ENCODE data around the gene SLC25A22.

Gene SLC25A22

DNA sequence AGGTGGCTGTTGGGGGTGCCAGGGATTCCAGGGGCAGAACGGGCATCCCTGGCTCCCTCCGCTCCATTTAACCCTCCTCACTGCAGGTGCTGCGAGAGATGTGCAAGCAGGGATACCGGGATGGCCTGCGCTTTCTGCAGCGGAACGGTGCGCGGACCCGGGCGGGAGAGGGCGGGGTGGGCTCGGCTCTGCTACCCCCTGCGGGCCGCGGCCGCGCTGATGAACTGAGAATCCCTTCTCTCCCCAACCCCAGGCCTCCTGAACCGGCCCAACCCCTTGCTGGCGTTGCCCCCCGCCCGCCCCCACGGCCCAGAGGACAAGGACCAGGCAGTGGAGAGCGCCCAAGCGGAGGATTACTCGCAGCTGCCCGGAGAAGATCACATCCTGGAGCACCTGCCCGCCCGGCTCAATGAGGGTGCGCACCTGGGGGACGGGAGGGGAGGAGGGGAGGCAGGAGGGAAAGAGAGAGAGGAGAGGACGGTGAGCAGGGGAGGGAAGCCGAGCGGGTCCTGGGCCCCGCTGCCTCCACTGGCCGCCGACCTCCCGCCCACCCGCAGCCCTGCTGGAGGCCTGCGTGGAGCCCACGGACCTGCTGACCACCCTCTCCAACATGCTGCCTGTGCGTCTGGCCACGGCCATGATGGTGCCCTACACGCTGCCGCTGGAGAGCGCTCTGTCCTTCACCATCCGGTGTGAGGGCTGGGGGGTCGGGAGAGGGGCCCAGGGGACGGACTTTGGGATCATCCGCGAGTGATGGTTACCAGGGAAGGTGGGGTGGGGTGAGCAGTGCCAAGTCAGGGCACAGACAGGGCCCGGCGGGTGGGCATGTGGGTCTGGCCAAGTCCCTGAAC, 25.6 kb upstream of the SLC25A22 start:
- in situ Hi-C loops (cut with MboI; ENCODE audit: low sequenced_read_pairs): no loop called here

DNA sequence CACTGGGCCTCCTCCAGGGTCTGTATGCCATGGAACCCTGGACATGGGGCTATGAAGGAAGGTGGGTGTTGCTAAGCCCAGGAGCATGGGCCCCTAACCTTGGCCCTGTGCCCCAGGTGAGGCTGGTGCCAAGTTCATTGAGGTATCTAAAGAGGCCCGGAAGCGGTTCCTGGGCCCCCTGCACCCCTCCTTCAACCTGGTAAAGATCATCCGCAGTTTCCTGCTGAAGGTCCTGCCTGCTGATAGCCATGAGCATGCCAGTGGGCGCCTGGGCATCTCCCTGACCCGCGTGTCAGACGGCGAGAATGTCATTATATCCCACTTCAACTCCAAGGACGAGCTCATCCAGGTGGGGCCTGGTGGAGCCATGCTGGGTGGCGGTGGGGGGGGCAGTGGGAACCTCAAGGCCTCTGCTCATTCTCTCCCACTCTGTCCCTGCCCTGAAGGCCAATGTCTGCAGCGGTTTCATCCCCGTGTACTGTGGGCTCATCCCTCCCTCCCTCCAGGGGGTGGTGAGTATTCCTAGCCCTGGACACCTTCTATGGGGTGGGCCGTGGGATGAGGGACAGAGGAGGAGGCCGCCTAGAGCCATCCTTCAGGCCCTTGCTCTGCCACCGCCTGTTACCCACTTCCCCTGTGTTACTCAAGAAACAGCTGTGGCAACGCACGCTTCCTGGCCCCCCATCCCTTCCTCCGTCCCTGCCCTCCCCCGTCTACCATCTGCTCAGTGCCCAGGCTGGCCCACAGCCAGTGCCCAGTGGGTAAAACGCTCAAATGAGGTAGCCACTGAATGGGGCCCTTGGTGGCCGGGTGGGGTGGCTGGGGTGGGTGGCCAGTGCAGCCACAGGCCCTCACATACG, 23.7 kb upstream of the SLC25A22 start:
- in situ Hi-C loops (cut with MboI; ENCODE audit: low sequenced_read_pairs): no loop called here

- in situ Hi-C loops (cut with MboI; ENCODE audit: low sequenced_read_pairs): no loop called here
These were observed 22.8 kb upstream of the SLC25A22 start for GRCh38 chr11:820655-821511.

GRCh38 chr11:819943-820649, 22.0 kb upstream of the SLC25A22 start:
- in situ Hi-C loops (cut with MboI; ENCODE audit: low sequenced_read_pairs): no loop called here

GRCh38 chr11:819129-819931, 21.2 kb upstream of the SLC25A22 start:
- in situ Hi-C loops (cut with MboI; ENCODE audit: low sequenced_read_pairs): no loop called here

DNA sequence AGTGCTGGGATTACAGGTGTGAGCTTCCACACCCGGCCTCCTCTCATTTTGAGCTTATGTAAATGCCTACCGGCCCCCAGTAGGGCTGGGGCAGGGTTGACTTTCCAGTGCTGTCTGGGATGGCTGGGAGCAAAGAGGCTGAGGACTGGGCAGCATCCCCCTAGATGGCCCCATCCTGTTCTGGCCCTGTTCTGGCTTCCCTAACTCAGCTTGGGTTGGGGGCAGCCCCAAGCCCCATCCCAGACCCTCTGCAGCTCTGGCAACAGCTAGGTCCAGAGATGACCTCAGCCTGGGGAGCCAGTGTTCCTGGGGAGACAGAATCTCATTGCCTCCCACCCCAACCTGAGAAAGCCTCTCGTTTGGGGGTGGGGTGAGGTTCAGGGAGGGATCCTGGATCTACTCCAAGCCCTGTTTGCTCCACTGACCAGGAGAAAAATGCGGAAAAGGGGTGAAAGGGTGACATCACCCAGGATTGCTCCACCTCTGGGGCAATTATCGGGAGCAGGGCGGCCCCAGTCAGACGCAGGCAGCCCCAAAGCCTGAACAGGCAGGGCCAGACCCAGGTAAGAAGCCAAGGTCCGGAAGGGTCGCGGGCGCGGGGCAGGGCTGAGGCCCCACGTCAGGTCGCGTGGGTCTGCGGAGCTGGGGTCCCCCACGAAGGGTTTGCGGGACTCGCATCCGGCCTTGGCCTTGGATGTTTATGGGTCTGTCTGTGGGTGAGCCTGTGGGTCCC, 20.5 kb upstream of the SLC25A22 start, which contains the start of gene PNPLA2:
TSS of gene PNPLA2 (plus strand) at position 519 of the 733 bp plus-strand sequence. CDS start 805 bp downstream, outside the sequence.
- in situ Hi-C loops (cut with MboI; ENCODE audit: low sequenced_read_pairs): no loop called here

GRCh38 chr11:816433-816779, 18.3 kb upstream of the SLC25A22 start:
- in situ Hi-C loops (cut with MboI; ENCODE audit: low sequenced_read_pairs): no loop called here

- in situ Hi-C loops (cut with MboI; ENCODE audit: low sequenced_read_pairs): no loop called here
These were observed 17.8 kb upstream of the SLC25A22 start for GRCh38 chr11:815675-816432.

DNA sequence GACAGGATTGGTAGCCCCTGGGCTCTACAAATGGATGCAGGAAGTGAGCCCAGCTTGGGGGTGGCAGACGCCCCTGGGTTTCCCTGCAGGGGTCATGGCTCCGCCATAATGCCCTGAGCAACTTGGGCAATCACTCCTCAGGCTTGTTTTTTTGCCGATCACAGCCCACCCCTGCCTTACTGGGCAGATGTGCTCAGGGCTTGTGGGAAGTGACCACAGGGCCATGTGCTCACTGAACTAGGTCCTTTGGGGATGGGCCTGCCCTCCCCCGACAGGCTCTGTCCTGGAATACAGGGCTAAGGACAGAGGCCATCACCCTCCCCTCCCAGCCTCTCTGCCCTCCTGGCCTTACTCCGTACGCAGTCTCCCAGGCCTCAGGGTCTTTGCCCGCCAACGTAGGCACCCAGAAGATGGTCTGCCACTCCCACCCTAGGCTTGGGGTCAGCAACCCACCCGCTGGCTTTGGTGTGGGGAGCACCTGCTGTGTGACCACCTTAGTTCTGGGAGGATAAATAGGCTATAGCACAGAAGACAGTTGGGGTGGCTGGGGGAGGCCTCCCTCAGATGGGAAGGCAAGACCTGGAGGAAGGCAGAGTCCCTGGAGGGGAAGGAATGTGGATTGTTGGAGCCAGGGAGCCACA, 15.5 kb upstream of the SLC25A22 start:
- in situ Hi-C loops (cut with MboI; ENCODE audit: low sequenced_read_pairs): no loop called here

DNA sequence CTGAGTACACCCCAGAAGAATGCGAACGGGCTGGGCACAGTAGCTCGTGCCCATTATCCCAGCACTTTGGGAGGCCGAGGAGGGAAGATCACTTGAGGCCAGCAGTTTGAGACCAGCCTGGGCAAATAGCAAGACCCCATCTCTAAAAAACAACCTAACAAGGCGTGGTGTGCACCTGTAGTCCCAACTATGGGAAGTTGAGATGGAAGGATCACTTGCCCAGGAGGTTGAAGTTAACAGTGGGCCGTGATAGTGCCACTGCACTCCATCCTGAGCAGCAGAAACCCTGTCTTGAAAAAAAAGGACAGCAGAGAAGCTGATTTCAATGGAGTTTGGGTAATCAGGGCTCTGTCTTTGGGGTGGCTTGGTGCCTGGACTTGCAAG, 15.0 kb upstream of the SLC25A22 start:
- in situ Hi-C loops (cut with MboI; ENCODE audit: low sequenced_read_pairs): no loop called here

DNA sequence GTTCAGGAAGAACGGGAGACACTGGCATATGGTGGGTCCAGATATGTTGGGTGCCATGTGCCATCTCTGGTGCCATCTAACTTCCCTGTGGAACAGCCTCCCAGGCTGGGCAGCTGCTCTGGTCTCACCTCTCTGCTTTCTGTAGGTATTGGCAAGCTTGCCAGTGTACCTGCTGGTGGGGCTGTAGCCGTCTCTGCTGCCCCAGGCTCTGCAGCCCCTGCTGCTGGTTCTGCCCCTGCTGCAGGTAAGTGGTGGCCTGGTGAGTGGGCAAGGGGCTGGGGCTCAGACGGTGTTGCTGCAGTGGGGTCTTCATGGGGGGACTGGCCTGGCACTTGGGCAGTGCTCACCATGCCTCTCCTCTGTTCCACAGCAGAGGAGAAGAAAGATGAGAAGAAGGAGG, 14.3 kb upstream of the SLC25A22 start:
- in situ Hi-C loops (cut with MboI; ENCODE audit: low sequenced_read_pairs): no loop called here

DNA sequence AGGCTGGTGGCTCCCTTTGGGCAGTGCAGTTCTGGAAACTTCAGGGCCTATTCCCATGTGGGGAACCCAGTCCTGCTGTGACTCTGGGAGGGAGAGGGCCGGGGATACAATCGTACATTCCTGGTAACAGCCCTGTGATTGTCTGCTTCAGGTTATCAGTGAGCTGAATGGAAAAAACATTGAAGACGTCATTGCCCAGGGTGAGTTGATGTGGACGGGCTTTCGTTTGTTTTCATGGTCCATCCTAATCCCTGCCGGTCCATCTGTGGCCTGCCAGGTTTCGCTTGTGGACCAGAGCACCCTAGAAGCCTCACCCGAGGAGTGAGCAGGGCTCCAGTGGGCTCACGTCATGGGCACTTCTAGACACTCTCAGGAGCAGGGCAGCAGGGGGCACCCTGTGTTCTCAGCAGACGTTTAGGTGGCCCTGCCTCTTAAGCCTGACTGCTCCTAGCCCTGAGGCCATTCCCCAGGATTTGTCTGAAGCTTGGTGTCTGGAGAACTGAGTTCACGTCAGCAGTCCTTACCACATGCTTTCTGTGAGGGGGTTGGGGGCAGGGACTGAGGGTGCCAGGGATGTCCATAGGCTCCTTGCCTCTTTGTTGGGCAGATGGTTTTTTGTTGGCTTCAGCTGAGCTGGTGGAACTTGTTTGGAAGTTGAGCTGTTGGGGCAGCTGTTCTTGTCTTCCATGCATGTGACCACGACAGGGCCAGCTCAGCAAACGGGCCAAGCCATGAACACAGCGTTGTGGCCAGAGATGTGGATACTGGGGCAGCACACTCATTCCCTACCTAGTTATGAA, 13.6 kb upstream of the SLC25A22 start:
- in situ Hi-C loops (cut with MboI; ENCODE audit: low sequenced_read_pairs): no loop called here

GRCh38 chr11:810040-810567, 12.0 kb upstream of the SLC25A22 start:
- in situ Hi-C loops (cut with MboI; ENCODE audit: low sequenced_read_pairs): no loop called here

DNA sequence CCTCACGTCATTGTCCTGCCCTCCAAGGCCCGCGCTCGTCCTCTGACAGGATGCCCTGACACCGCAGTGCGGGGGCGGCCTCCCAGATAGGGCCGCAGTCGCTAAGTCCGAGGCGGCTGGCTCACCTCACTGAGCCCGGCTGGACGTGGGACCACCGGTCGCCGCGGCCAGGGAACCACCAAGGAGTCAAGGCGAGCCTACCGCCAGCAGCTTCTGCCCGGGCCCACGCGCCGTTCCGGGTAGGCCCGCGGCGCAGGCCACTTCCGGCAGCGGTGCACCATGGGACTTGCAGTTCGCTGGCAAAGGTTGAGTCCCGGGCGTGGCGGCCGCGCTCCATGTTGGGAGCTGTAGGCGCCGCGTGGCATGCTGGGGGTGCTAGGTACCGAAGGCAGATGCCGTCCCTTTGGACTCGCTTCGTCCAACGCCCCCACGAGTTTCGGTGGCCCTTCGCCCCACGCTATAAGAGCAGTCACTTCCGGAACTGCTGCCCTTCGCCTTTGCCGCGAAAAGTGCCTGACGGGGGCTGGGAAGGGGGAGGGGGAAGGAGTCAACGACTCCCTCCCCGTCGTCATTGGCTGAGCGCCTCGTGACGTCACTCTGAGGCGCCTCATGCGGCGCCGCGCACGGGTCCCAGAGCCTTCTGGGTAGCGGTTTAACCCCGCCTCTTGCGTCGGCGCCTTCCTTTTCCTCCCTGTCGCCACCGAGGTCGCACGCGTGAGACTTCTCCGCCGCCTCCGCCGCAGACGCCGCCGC, 11.4 kb upstream of the SLC25A22 start, which contains the start of gene RPLP2:
TSS of gene RPLP2 (plus strand) at position 681 of the 753 bp plus-strand sequence. CDS start 268 bp downstream, outside the sequence.
- in situ Hi-C loops (cut with MboI; ENCODE audit: low sequenced_read_pairs): no loop called here

DNA sequence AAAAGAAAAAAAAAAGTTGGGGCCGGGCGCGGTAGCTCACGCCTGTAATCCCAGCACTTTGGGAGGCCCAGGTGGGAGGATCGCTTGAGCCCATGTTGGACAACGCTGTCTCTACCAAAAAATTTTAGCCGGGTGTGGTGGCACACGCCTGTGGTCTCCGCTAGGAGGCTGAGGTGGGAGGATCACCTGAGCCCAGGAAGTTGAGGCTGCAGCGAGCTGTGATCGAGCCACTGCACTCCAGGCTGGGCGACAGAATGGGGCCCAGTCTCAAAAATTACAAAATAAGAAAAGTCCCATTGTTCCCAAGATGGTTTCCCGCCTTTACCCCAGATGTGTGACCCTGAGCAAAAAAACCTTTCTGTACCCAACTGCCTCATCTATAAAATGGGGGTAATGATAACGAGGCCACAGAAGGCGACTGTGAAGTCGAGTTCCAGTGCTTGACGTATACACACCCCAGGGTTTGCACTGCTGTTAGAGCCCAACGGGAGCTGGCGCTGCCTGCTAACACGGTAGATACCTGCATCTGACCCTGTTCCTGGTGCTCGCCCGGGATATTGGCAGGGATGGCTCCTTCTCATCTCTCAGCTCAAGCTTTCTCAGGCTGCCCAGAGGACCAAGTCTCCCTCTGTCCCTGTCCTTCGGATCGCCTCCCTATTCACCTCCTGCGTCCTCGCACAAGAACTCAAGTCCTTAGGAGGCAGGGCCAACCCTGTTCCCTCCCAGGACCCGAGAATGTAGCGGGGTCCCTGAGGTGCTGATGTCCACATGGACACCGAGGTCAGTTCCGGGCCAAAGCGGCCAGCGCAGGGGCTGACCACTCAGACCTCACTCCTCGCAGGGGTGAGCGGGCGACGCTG, 10.6 kb upstream of the SLC25A22 start:
- in situ Hi-C loops (cut with MboI; ENCODE audit: low sequenced_read_pairs): no loop called here
